ENCODE data around the gene KATNBL1. TPM values are rescaled to one million over a fixed set of nuclear protein-coding genes. Genes with fewer than 3 reads are reported as not detected.

Gene KATNBL1
- total RNA-seq, 4 donors from 2014 or later = 35.4 to 83.1 (median 44.5) TPM

DNA sequence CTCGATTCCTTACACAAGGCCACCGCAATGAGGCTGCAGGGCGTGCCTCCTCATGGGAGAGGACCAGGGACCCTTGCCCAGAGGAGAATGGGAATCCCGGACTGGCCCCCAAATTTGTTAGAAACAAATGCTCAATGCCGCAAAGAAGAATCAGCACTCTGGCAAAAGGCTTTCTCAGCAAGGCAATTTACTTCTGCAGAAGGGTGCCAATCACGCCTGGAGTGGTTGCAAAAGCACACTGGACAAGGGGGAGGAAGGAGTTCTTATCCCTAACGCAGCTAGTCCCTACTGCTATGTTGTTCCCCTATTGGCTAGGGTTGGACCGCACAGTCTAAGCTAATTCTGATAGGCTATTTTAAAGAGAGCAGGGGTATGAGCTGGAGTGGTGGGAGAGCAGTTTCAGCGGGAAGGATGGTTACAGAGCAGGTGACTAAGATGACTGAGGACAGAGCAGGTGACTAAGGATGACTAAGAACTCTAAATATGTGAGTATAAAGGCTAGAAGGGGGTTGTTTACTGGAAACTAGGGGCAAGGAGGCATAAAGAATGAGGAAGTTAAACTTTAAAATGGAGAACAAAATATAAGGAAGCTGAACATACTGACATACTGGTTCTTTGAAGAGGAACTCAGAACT, 48.5 kb downstream of the KATNBL1 start:
- no peak for DNase-seq (ENCODE audit: low spot score)
- ATAC-seq (ENCODE audit: low FRiP score) = no peak
- TF ChIP-seq, protein P1, sequence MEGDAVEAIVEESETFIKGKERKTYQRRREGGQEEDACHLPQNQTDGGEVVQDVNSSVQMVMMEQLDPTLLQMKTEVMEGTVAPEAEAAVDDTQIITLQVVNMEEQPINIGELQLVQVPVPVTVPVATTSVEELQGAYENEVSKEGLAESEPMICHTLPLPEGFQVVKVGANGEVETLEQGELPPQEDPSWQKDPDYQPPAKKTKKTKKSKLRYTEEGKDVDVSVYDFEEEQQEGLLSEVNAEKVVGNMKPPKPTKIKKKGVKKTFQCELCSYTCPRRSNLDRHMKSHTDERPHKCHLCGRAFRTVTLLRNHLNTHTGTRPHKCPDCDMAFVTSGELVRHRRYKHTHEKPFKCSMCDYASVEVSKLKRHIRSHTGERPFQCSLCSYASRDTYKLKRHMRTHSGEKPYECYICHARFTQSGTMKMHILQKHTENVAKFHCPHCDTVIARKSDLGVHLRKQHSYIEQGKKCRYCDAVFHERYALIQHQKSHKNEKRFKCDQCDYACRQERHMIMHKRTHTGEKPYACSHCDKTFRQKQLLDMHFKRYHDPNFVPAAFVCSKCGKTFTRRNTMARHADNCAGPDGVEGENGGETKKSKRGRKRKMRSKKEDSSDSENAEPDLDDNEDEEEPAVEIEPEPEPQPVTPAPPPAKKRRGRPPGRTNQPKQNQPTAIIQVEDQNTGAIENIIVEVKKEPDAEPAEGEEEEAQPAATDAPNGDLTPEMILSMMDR (IDR thresholded peaks at IDR 0.05) = no peak

DNA sequence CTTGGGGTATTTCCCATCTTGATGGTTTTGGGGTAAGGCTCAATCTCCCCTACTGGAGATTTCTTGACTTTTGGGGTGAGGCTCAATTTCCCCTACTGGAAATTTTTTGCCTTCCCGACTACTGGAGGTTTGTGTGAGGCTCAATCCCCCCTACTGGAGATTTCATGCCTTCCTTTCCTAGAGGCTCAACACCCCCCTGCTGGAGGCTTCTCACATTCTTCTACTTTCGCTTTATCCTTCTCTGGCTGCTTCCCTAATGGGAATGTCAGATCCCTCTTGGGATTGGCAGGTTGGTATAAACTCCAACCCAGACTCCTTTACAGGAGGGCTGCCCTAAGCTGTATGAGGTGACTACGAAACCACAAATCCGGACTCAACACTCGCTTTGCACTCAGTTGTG, 49.2 kb downstream of the KATNBL1 start:
- no peak for ATAC-seq (ENCODE audit: low FRiP score)
- TF ChIP-seq, protein P1 (IDR thresholded peaks at IDR 0.05) = no peak
- no peak for DNase-seq (ENCODE audit: low spot score)

- DNase-seq (ENCODE audit: low spot score) = no peak
- TF ChIP-seq, protein P1 (IDR thresholded peaks at IDR 0.05) = no peak
- no peak for ATAC-seq (ENCODE audit: low FRiP score)
Measured at GRCh38 chr15:34158355-34158754, 51.5 kb downstream of the KATNBL1 start.

- no peak for ATAC-seq (ENCODE audit: low FRiP score)
- DNase-seq (ENCODE audit: low spot score) = no peak
- TF ChIP-seq, protein P1 (IDR thresholded peaks at IDR 0.05) = no peak
Measured at GRCh38 chr15:34155859-34156258, 54.0 kb downstream of the KATNBL1 start.

- ATAC-seq (ENCODE audit: low FRiP score) (no peak), DNase-seq (ENCODE audit: low spot score) (no peak)
- TF ChIP-seq, protein P1 (IDR thresholded peaks at IDR 0.05) = no peak
Measured at GRCh38 chr15:34154725-34155204, 55.1 kb downstream of the KATNBL1 start.

DNA sequence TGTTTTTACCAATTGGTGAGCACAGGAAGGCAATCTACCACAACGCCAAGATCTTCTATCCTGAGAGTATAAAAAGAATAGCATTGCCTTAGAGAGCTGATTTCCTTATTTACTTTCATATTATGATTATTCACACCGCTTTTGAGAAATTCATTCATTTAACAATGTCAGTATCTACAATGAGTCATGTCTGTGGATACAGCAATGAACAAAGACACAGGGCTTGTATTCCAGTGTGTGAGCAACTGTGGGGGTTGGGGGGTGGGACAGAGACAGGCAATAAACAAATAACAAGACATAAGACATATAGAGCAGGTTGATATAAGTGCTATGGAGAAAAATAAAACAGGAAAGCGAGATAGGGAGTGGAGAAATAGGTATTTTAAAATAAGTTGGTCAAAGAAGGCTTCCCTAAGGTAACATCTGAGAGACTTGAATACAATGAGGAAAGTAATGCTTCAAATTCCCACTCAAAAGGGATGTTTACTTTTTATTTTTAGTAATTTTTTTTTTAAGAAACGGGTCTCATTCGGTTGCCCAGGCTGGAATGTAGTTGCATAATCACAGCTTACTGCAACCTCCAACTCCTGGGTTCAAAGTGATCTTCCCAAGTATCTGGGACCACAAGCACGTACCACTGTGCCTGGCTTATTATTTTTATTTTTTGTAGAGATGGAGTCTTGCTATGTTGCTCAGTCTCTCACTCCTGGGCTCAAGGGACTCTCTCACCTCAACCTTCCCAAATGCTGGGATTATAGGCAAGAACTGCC, 62.3 kb downstream of the KATNBL1 start:
- no peak for DNase-seq (ENCODE audit: low spot score)
- TF ChIP-seq, protein P1 (IDR thresholded peaks at IDR 0.05) = no peak
- no peak for ATAC-seq (ENCODE audit: low FRiP score)
